H1 (cell line): Measurements from ENCODE around the gene PRKCA. TPM values are rescaled to one million over a fixed set of nuclear protein-coding genes. Genes with fewer than 3 reads are reported as not detected.

Experiments
- CTCF ChIA-PET: fragments of 300-600 bp; sonication (Branson Sonifier 250); formaldehyde crosslinking; loops from one replicate; lab custom pipeline; 2021; ENCODE audit not compliant: partially characterized antibody; lab: Charles Lee
- POLR2A ChIA-PET: fragments of 300-600 bp; sonication (Branson Sonifier 250); formaldehyde crosslinking; loops from one replicate; lab custom pipeline; 2021; ENCODE audit warnings: inconsistent platforms; ENCODE audit not compliant: partially characterized antibody; lab: Charles Lee
- DNase-seq, 2 experiments: peaks; one replicate each; pipeline versions ENCODE4 v3.0.0 to v3.0.0-alpha.2; 2010 to 2022; ENCODE audit warnings: low spot score in 2 of 2, low read depth in 1 of 2, mixed read lengths in 1 of 2
- FAIRE-seq: peaks from 2 replicates; lab custom pipeline; 2011; peaks lifted over from hg19 to GRCh38; lab: Jason Lieb, UNC
- H2AFZ ChIP-seq: 2 replicates; pipeline ENCODE4 v1.8.1; 2012; ENCODE audit warnings: low read length, inconsistent platforms
- H2AK5ac ChIP-seq: 2 replicates; pipeline ENCODE4 v1.6.1; 2013; ENCODE audit warnings: low read depth, low read length
- H2BK120ac ChIP-seq: replicated peaks from 2 replicates; pipeline ENCODE3; 2013; ENCODE audit warnings: low read depth, low read length, inconsistent platforms
- H2BK12ac ChIP-seq: 2 replicates; pipeline ENCODE4 v1.6.1; 2013; ENCODE audit warnings: low read depth, low read length
- H2BK15ac ChIP-seq: 2 replicates; pipeline ENCODE4 v1.6.1; 2013; ENCODE audit warnings: low read length
- H2BK20ac ChIP-seq: 2 replicates; pipeline ENCODE4 v1.6.1; 2013; ENCODE audit warnings: low read length
- H2BK5ac ChIP-seq: 2 replicates; pipeline ENCODE4 v1.6.1; 2013; ENCODE audit warnings: low read depth, low read length
- H3K14ac ChIP-seq: 2 replicates; pipeline ENCODE4 v1.6.1; 2013; ENCODE audit warnings: inconsistent platforms; ENCODE audit not compliant: insufficient read length
- H3K18ac ChIP-seq: 2 replicates; pipeline ENCODE4 v1.6.1; 2013; ENCODE audit warnings: low read length; ENCODE audit errors: extremely low read depth
- H3K23ac ChIP-seq: 2 replicates; pipeline ENCODE4 v1.6.1; 2013; ENCODE audit warnings: inconsistent platforms; ENCODE audit not compliant: insufficient read length
- H3K23me2 ChIP-seq: 2 replicates; pipeline ENCODE4 v1.6.1; 2013; ENCODE audit warnings: low read depth, low read length
- H3K27ac ChIP-seq: 2 replicates; pipeline ENCODE4 v1.6.1; 2011; ENCODE audit warnings: low read depth, low read length, inconsistent platforms
- H3K27me3 ChIP-seq, 4 experiments: replicated peaks in 1 of 4; 1 replicate in 1 of 4; 2 replicates in 3 of 4; pipeline versions ENCODE4 v1.6.1 to v1.8.1; 2011 to 2013; ENCODE audit warnings: low read length in 3 of 4, mild to moderate bottlenecking in 3 of 4, inconsistent platforms in 2 of 4, mixed read lengths in 2 of 4, moderate library complexity in 1 of 4; ENCODE audit not compliant: control insufficient read depth in 3 of 4, insufficient read depth in 3 of 4; ENCODE audit errors: extremely low read depth in 1 of 4
- H3K36me3 ChIP-seq, 4 experiments: 2 replicates each; pipeline versions ENCODE4 v1.6.1 to v1.8.1; 2011 to 2013; ENCODE audit warnings: mild to moderate bottlenecking in 4 of 4, low read length in 3 of 4, moderate library complexity in 2 of 4, control low read depth in 1 of 4, inconsistent platforms in 1 of 4; ENCODE audit not compliant: insufficient read depth in 4 of 4, control insufficient read depth in 2 of 4
- H3K4ac ChIP-seq: replicated peaks from 2 replicates; pipeline ENCODE3; 2013; ENCODE audit warnings: low read length, low read depth, mixed read lengths, inconsistent platforms; ENCODE audit not compliant: insufficient read length
- H3K4me1 ChIP-seq, 4 experiments: replicated peaks in 1 of 4; 1 replicate in 1 of 4; 2 replicates in 3 of 4; pipeline versions ENCODE4 v1.6.1 to v1.8.1; 2011 to 2013; ENCODE audit warnings: low read length in 3 of 4, inconsistent platforms in 2 of 4, mixed read lengths in 1 of 4; ENCODE audit not compliant: insufficient read depth in 4 of 4, control insufficient read depth in 3 of 4
- H3K4me2 ChIP-seq, 2 experiments: 2 replicates each; pipeline versions ENCODE4 v1.6.1 to v1.8.1; 2011 to 2013; ENCODE audit warnings: low read depth in 2 of 2, low read length in 2 of 2, control low read depth in 1 of 2, inconsistent platforms in 1 of 2, mild to moderate bottlenecking in 1 of 2; ENCODE audit not compliant: insufficient read depth in 1 of 2
- H3K4me3 ChIP-seq, 4 experiments: fragments of 200-600, 300-600 bp in 1 of 4; sonication (generic), shearing (Covaris generic), sonication (Bioruptor Twin) in 1 of 4; 2 replicates each; pipeline versions ENCODE4 v1.5.1 to v1.8.1; 2011 to 2016; ENCODE audit warnings: low read length in 4 of 4, low read depth in 3 of 4, control low read depth in 2 of 4, inconsistent platforms in 2 of 4, mild to moderate bottlenecking in 2 of 4, mixed read lengths in 1 of 4, moderate library complexity in 1 of 4; ENCODE audit not compliant: insufficient read depth in 2 of 4; ENCODE audit errors: extremely low read depth in 1 of 4
- H3K56ac ChIP-seq: replicated peaks from 2 replicates; pipeline ENCODE3; 2013; ENCODE audit warnings: low read depth, mild to moderate bottlenecking, mixed read lengths, low read length, inconsistent platforms; ENCODE audit not compliant: insufficient read length
- H3K79me1 ChIP-seq: 2 replicates; pipeline ENCODE4 v1.6.1; 2013; ENCODE audit warnings: low read depth, low read length, control low read depth
- H3K79me2 ChIP-seq, 2 experiments: 2 replicates each; pipeline versions ENCODE4 v1.6.1 to v1.8.1; 2012 to 2013; ENCODE audit warnings: low read length in 2 of 2, mild to moderate bottlenecking in 2 of 2, inconsistent platforms in 1 of 2; ENCODE audit not compliant: insufficient read depth in 2 of 2, control insufficient read depth in 1 of 2
- H3K9ac ChIP-seq, 4 experiments: replicated peaks in 1 of 4; 1 replicate in 1 of 4; 2 replicates in 3 of 4; pipeline versions ENCODE4 v1.6.1 to v1.8.1; 2011 to 2013; ENCODE audit warnings: low read depth in 3 of 4, low read length in 3 of 4, control low read depth in 2 of 4, mild to moderate bottlenecking in 2 of 4, moderate library complexity in 2 of 4, inconsistent platforms in 1 of 4; ENCODE audit errors: extremely low read depth in 1 of 4
- H3K9me3 ChIP-seq, 2 experiments: 2 replicates each; pipeline versions ENCODE4 v1.6.1 to v1.8.1; 2012 to 2013; ENCODE audit warnings: mild to moderate bottlenecking in 2 of 2, moderate library complexity in 2 of 2, control low read depth in 1 of 2, inconsistent platforms in 1 of 2, low read depth in 1 of 2, low read length in 1 of 2, mixed read lengths in 1 of 2; ENCODE audit not compliant: insufficient read depth in 2 of 2
- H4K20me1 ChIP-seq, 2 experiments: replicated peaks in 1 of 2; 2 replicates each; pipeline versions ENCODE3 to v1.8.1; 2011 to 2013; ENCODE audit warnings: inconsistent platforms in 2 of 2, low read length in 2 of 2, mild to moderate bottlenecking in 1 of 2; ENCODE audit not compliant: insufficient read depth in 2 of 2, control insufficient read depth in 1 of 2
- H4K5ac ChIP-seq: 2 replicates; pipeline ENCODE4 v1.6.1; 2013; ENCODE audit warnings: low read length, low read depth, mixed read lengths, inconsistent platforms; ENCODE audit not compliant: insufficient read length
- H4K8ac ChIP-seq: 2 replicates; pipeline ENCODE4 v1.8.0; 2013; ENCODE audit warnings: mild to moderate bottlenecking, moderate library complexity, low read length, inconsistent platforms; ENCODE audit not compliant: insufficient read depth; ENCODE audit errors: extremely low read depth
- H4K91ac ChIP-seq: replicated peaks from 2 replicates; pipeline ENCODE3; 2013; ENCODE audit warnings: low read length, mixed read lengths, inconsistent platforms; ENCODE audit not compliant: insufficient read length
- BACH1 ChIP-seq: IDR thresholded peaks from 2 replicates; pipeline ENCODE4 v1.6.1; 2012; ENCODE audit warnings: low read length, improper control_type of control experiment
- CBX8 ChIP-seq: fragments of 300-800, 300-1000 bp; sonication (generic); IDR thresholded peaks from 2 replicates; pipeline ENCODE4 v1.7.1; 2016; ENCODE audit warnings: low read depth, low read length, borderline replicate concordance
- CHD1 ChIP-seq: IDR thresholded peaks from 2 replicates; pipeline ENCODE4 v1.6.1; 2012; ENCODE audit warnings: low read depth, low read length, improper control_type of control experiment
- CHD2 ChIP-seq: IDR thresholded peaks from 2 replicates; pipeline ENCODE4 v1.6.1; 2012; ENCODE audit warnings: low read length, improper control_type of control experiment
- CREB1 ChIP-seq: IDR thresholded peaks from 2 replicates; pipeline ENCODE4 v1.6.1; 2012; ENCODE audit warnings: inconsistent platforms
- GTF2F1 ChIP-seq: IDR thresholded peaks from 2 replicates; pipeline ENCODE4 v1.6.1; 2012; ENCODE audit warnings: low read depth, low read length, improper control_type of control experiment, borderline replicate concordance
- KDM4A ChIP-seq: IDR thresholded peaks from one replicate; pipeline ENCODE4 v1.7.1; 2012; ENCODE audit warnings: low read depth, mild to moderate bottlenecking, moderate library complexity, low read length, inconsistent platforms; ENCODE audit not compliant: severe bottlenecking
- POU5F1 ChIP-seq: IDR thresholded peaks from 2 replicates; pipeline ENCODE4 v1.6.1; 2011; ENCODE audit warnings: low read depth, mild to moderate bottlenecking, low read length, moderate library complexity
- RXRA ChIP-seq: IDR thresholded peaks from 2 replicates; pipeline ENCODE4 v1.6.1; 2011; ENCODE audit warnings: low read depth, mild to moderate bottlenecking, low read length, moderate library complexity; ENCODE audit not compliant: insufficient read depth
- WGBS, 2 experiments: shearing (Covaris generic) in 1 of 2; methylation state at CpG; one replicate each; pipeline versions ENCODE4 v1.1.6 to v1.1.7; 2013 to 2015; ENCODE audit warnings: low lambda C conversion rate in 2 of 2, mixed read lengths in 2 of 2, inconsistent platforms in 1 of 2, low coverage in 1 of 2, missing lambda C conversion rate in 1 of 2; ENCODE audit not compliant: insufficient replicate concordance in 2 of 2, insufficient coverage in 1 of 2, insufficient read length in 1 of 2; ENCODE audit errors: extremely low coverage in 1 of 2, missing lambda C conversion rate in 1 of 2; 5-methylcytosine and 5-hydroxymethylcytosine counted together
- polyA plus RNA-seq, 7 experiments: library from polyadenylated mRNA; depleted of rRNA in 3 of 7; stranded (reverse) in 5 of 7; unstranded in 2 of 7; fragments of >200 nt in 5 of 7; fragments of 200-250 nt in 2 of 7; gene quantifications; 1 replicate in 5 of 7; 2 replicates in 1 of 7; 4 replicates in 1 of 7; pipeline versions ENCODE4 v1.2.1 to v1.2.3, GENCODE V29; 2011 to 2013; ENCODE audit warnings: missing spikeins in 2 of 7, mixed read lengths in 2 of 7
- total RNA-seq: library from RNA; stranded (reverse); fragmentation: NEBNext Ultra II Directional; extraction: Animal tissue kit (Norgen Biotek cat#: 25700); gene quantifications from 2 replicates; pipeline ENCODE4 v1.2.1, GENCODE V29; 2021
- TF ChIP-seq, protein P1 (sequence below): IDR thresholded peaks from 2 replicates; pipeline ENCODE4 v1.6.1; 2011; ENCODE audit warnings: low read length, improper control_type of control experiment

PRKCA gene
- total and polyA plus RNA-seq, 2 of the 8 experiments (the other 6 are each of a cell fraction or from before 2014, with no cell fraction given) = 5.8 to 17.8 TPM

DNA sequence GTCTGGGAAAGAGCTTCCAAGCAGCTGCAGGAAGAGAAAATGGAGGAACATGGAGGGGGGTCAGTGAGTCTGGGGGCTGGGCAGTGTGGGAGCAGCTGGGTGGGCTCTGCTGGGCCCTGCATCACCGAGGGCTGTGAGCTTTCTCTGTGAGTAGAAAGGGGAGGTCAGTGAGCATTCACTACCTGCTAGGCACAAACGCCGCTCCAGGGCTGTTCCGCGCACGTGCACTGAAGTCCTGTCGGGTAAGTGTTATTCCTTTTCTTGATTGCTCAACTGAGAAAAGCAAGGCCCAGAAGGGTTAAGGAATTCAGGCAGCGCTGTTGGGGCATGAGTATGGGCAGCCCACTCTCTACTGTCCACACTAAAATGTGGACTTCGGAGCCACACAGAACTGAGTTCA lies 537.2 kb downstream of the PRKCA start:
- ChIA-PET CTCF (interaction anchor here (1.2 to 2.2 kb wide), 4 partner anchors 9 to 59 kb away, joined by 3 to 9 read pairs (median 6); no protein-coding TSS in a partner anchor), POLR2A (no interaction called here)
- WGBS, 2 experiments = 91% methylated on average over 7 of the region's 9 CpGs; no CpG with 5 or more reads in 1 of the 2 experiments
- H4K5ac ChIP-seq = no peak overlapping the region
- no peaks in the 10 kb centered on the region for H3K9me3 ChIP-seq
- no peak overlapping the region for H3K4me2 ChIP-seq
- no peak overlapping the region for H2BK15ac ChIP-seq
- peaks cover 0 to 4% (median 1%) of the 10 kb centered on the region in 4 experiments; a peak in 3 of 7 replicates for H3K4me1 ChIP-seq
- no peak overlapping the region for H3K23ac ChIP-seq
- H3K14ac ChIP-seq = no peak overlapping the region
- H2BK20ac ChIP-seq = no peak overlapping the region
- no peak overlapping the region for H3K9ac ChIP-seq
- H3K79me1 ChIP-seq = 0 out of 2 replicates have a peak, but pooled peaks cover 2% of the 10 kb centered on the region
- H3K18ac ChIP-seq = no peak overlapping the region
- no peak overlapping the region for H2BK120ac ChIP-seq
- H2AK5ac ChIP-seq = no peak overlapping the region
- no peaks in the 10 kb centered on the region for H3K79me2 ChIP-seq
- no peak for TF ChIP-seq CHD1
- TF ChIP-seq CBX8 = no peak
- TF ChIP-seq POU5F1 = no peak
- TF ChIP-seq CHD2 = no peak
- TF ChIP-seq, protein P1, sequence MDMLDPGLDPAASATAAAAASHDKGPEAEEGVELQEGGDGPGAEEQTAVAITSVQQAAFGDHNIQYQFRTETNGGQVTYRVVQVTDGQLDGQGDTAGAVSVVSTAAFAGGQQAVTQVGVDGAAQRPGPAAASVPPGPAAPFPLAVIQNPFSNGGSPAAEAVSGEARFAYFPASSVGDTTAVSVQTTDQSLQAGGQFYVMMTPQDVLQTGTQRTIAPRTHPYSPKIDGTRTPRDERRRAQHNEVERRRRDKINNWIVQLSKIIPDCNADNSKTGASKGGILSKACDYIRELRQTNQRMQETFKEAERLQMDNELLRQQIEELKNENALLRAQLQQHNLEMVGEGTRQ = no peak
- no peak for TF ChIP-seq GTF2F1
- TF ChIP-seq BACH1 = no peak
- no peak for TF ChIP-seq RXRA
- no peak for TF ChIP-seq CREB1
- TF ChIP-seq KDM4A = no peak
- no peak overlapping the region for H2BK5ac ChIP-seq
- H4K20me1 ChIP-seq = no peaks in the 10 kb centered on the region
- no peak overlapping the region for H3K27ac ChIP-seq
- peaks cover 5% of the 10 kb centered on the region; the same call in 1 of the 2 replicates for H3K23me2 ChIP-seq
- no peak overlapping the region for H2BK12ac ChIP-seq
- H3K36me3 ChIP-seq = no peaks in the 10 kb centered on the region
- H3K4me3 ChIP-seq = no peak overlapping the region
- no peak overlapping the region for H3K56ac ChIP-seq
- H3K27me3 ChIP-seq = peaks cover 0 to 11% (median 6%) of the 10 kb centered on the region in 4 experiments; a peak in 5 of 7 replicates
- no peak overlapping the region for H3K4ac ChIP-seq
- DNase-seq (no peak), FAIRE-seq (no peak)
- H2AFZ ChIP-seq = no peak overlapping the region
- peak overlapping the region; percentile 45; the same call in 1 of the 2 replicates for H4K8ac ChIP-seq
- no peak overlapping the region for H4K91ac ChIP-seq
